Trophoblast cell (in vitro differentiated cells and primary cell): ENCODE data around the gene ATP5PB.

ENCODE experiments used
- DNase-seq, 2 donors: peaks; one replicate each; pipeline ENCODE4 v3.0.0-alpha.2; 2016
- H2AFZ ChIP-seq: 2 replicates; pipeline ENCODE4 v1.6.1; 2013; ENCODE audit warnings: low read length, moderate library complexity, mild to moderate bottlenecking; ENCODE audit not compliant: insufficient read depth, poor library complexity
- H2AK5ac ChIP-seq: 2 replicates; pipeline ENCODE4 v1.6.1; 2013; ENCODE audit warnings: mild to moderate bottlenecking, low read length
- H2BK120ac ChIP-seq: 2 replicates; pipeline ENCODE4 v1.6.1; 2013; ENCODE audit warnings: low read length, mild to moderate bottlenecking, moderate library complexity; ENCODE audit not compliant: insufficient read depth, poor library complexity
- H2BK12ac ChIP-seq: 2 replicates; pipeline ENCODE4 v1.6.1; 2013; ENCODE audit warnings: mild to moderate bottlenecking, low read length, moderate library complexity
- H2BK5ac ChIP-seq: 2 replicates; pipeline ENCODE4 v1.6.1; 2013; ENCODE audit warnings: low read length, low read depth, moderate library complexity, mild to moderate bottlenecking; ENCODE audit not compliant: poor library complexity
- H3K14ac ChIP-seq: 2 replicates; pipeline ENCODE4 v1.6.1; 2013; ENCODE audit warnings: mild to moderate bottlenecking, low read length
- H3K18ac ChIP-seq: 2 replicates; pipeline ENCODE4 v1.6.1; 2013; ENCODE audit warnings: mild to moderate bottlenecking, low read length
- H3K23ac ChIP-seq: 2 replicates; pipeline ENCODE4 v1.6.1; 2013; ENCODE audit warnings: low read length
- H3K27ac ChIP-seq: 2 replicates; pipeline ENCODE4 v1.5.1; 2013; ENCODE audit warnings: low read depth, mild to moderate bottlenecking, inconsistent platforms, low read length, moderate library complexity
- H3K27me3 ChIP-seq: 2 replicates; pipeline ENCODE4 v1.6.1; 2013; ENCODE audit warnings: inconsistent platforms, mild to moderate bottlenecking, low read length, moderate library complexity; ENCODE audit not compliant: insufficient read depth
- H3K36me3 ChIP-seq, 2 experiments: 1 replicate in 1 of 2; 2 replicates in 1 of 2; pipeline ENCODE4 v1.6.1; 2013; ENCODE audit warnings: low read length in 2 of 2, mild to moderate bottlenecking in 2 of 2, moderate library complexity in 1 of 2; ENCODE audit not compliant: insufficient read depth in 2 of 2, control insufficient read depth in 1 of 2
- H3K4ac ChIP-seq: 2 replicates; pipeline ENCODE4 v1.6.1; 2013; ENCODE audit warnings: low read depth, mild to moderate bottlenecking, low read length, moderate library complexity
- H3K4me1 ChIP-seq, 2 experiments: 1 replicate in 1 of 2; 2 replicates in 1 of 2; pipeline ENCODE4 v1.6.1; 2013; ENCODE audit warnings: low read length in 2 of 2, mild to moderate bottlenecking in 2 of 2, moderate library complexity in 1 of 2; ENCODE audit not compliant: insufficient read depth in 2 of 2, control insufficient read depth in 1 of 2
- H3K4me2 ChIP-seq: 2 replicates; pipeline ENCODE4 v1.6.1; 2013; ENCODE audit warnings: inconsistent platforms, mild to moderate bottlenecking, low read length, moderate library complexity
- H3K4me3 ChIP-seq: 2 replicates; pipeline ENCODE4 v1.5.1; 2013; ENCODE audit warnings: mild to moderate bottlenecking, low read depth, low read length, inconsistent platforms
- H3K79me1 ChIP-seq: one replicate; pipeline ENCODE4 v1.6.1; 2013; ENCODE audit warnings: low read length
- H3K79me2 ChIP-seq: 2 replicates; pipeline ENCODE4 v1.6.1; 2013; ENCODE audit warnings: low read length, mild to moderate bottlenecking; ENCODE audit not compliant: control insufficient read depth, insufficient read depth, poor library complexity
- H3K9ac ChIP-seq: 2 replicates; pipeline ENCODE4 v1.6.1; 2013; ENCODE audit warnings: mild to moderate bottlenecking, low read length
- H3K9me3 ChIP-seq: 2 replicates; pipeline ENCODE4 v1.6.1; 2013; ENCODE audit warnings: low read depth, mild to moderate bottlenecking, control low read depth, inconsistent platforms, low read length; ENCODE audit not compliant: insufficient read depth
- H4K12ac ChIP-seq: 2 replicates; pipeline ENCODE4 v1.6.1; 2013; ENCODE audit warnings: low read depth, mild to moderate bottlenecking, low read length, moderate library complexity
- H4K8ac ChIP-seq: 2 replicates; pipeline ENCODE4 v1.6.1; 2013; ENCODE audit warnings: low read depth, mild to moderate bottlenecking, low read length, moderate library complexity
- H4K91ac ChIP-seq: one replicate; pipeline ENCODE4 v1.6.1; 2013; ENCODE audit warnings: low read depth, mild to moderate bottlenecking, low read length, moderate library complexity
- WGBS: extraction: QIAGEN DNeasy Blood & Tissue Kit; methylation state at CpG from one replicate; pipeline ENCODE4 v1.1.7; 2013; ENCODE audit warnings: missing lambda C conversion rate; ENCODE audit not compliant: insufficient read length, insufficient coverage; ENCODE audit errors: extremely low coverage; 5-methylcytosine and 5-hydroxymethylcytosine counted together

The ATP5PB gene

DNA sequence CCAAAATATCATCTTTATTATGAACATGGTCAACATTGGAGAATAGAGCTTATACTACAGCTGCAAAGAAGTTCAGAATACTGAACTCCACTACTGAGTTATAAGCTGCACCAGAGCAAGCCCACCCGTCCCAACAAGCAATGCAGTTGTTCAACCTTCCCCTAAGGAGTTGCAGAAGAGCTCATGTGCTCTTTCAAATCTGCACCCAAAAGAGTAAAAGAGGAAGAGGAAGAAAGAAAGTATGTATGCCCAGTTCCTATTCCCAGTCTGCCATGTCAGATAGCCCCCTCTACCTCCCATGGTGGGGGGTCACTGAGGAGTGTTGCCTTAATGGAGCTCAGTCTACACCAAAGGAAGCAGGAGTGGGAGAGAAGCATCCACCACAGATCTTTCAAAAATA lies 31.4 kb downstream of the ATP5PB start:
- no peak overlapping the region for H3K18ac ChIP-seq
- H4K12ac ChIP-seq: no peak overlapping the region
- DNase-seq: no peak
- no peak overlapping the region for H2BK5ac ChIP-seq
- no peaks in the 10 kb centered on the region for H3K79me2 ChIP-seq
- H3K23ac ChIP-seq: no peak overlapping the region
- no peak overlapping the region for H2BK120ac ChIP-seq
- H3K4me3 ChIP-seq: no peak overlapping the region
- no peak overlapping the region for H3K4ac ChIP-seq
- WGBS: no CpG with 5 or more reads among the region's 1 CpG
- H3K27me3 ChIP-seq: no peaks in the 10 kb centered on the region
- H3K9ac ChIP-seq: no peak overlapping the region
- H3K14ac ChIP-seq: no peak overlapping the region
- no peak overlapping the region for H4K8ac ChIP-seq
- H3K9me3 ChIP-seq: no peaks in the 10 kb centered on the region
- H3K27ac ChIP-seq: no peak overlapping the region
- H3K36me3 ChIP-seq: no peaks in the 10 kb centered on the region
- H3K4me1 ChIP-seq: peaks cover 0 to 3% of the 10 kb centered on the region in 2 experiments
- H4K91ac ChIP-seq: no peak overlapping the region
- no peak overlapping the region for H3K4me2 ChIP-seq
- H3K79me1 ChIP-seq: no peaks in the 10 kb centered on the region
- H2AK5ac ChIP-seq: no peak overlapping the region
- H2AFZ ChIP-seq: no peak overlapping the region
- no peak overlapping the region for H2BK12ac ChIP-seq

DNA sequence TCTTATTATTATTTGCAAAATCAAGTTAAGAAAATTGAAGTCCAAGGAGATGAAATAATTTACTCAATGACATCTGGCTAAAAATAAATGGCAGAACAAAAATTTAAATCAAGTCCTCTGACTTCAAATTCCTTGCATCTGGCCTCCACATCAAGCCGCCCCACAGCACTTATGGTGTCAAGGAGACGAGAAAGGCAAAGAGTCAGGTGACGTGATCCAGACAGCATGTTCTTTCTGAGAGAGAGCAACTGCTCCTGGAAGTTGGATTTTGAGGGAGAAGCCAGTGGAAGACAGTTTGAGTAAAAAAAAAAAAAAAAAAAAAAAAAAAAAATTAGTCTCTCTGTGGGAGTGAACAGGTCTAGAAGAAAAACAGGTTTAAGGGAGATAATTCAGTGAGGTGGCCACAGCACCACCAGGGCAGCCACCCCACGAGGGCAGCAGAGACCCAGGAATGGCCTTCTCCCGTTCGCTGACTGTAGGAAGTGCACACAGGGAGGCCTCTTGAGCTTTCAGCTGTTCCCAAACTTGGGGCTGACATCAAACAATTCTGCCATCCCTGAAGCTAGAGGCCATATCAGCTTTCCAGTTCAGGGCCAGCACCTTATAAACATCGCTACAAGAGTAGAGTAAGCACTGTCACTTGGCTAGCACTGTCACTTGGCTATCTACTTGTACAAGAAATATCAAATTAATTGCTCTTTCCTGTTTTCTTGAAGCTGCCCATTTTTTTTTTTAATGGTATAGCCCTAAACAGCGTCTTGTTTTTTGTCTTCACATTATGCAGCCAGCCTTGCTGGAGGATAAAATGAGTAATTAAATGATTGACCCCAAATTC lies 32.3 kb downstream of the ATP5PB start:
- H3K9ac ChIP-seq: no peak overlapping the region
- WGBS: no CpG with 5 or more reads among the region's 8 CpGs
- no peak overlapping the region for H2BK12ac ChIP-seq
- H2BK120ac ChIP-seq: no peak overlapping the region
- H2BK5ac ChIP-seq: no peak overlapping the region
- H3K36me3 ChIP-seq: no peaks in the 10 kb centered on the region
- no peak overlapping the region for H3K4ac ChIP-seq
- no peak overlapping the region for H2AK5ac ChIP-seq
- H3K27me3 ChIP-seq: no peaks in the 10 kb centered on the region
- DNase-seq: peak; percentile 27 to 57
- H3K14ac ChIP-seq: no peak overlapping the region
- no peak overlapping the region for H3K4me2 ChIP-seq
- H3K79me2 ChIP-seq: no peaks in the 10 kb centered on the region
- H3K9me3 ChIP-seq: no peaks in the 10 kb centered on the region
- no peak overlapping the region for H4K91ac ChIP-seq
- no peak overlapping the region for H4K12ac ChIP-seq
- no peaks in the 10 kb centered on the region for H3K4me1 ChIP-seq
- H3K79me1 ChIP-seq: no peaks in the 10 kb centered on the region
- no peak overlapping the region for H3K4me3 ChIP-seq
- H4K8ac ChIP-seq: no peak overlapping the region
- H3K27ac ChIP-seq: no peak overlapping the region
- H2AFZ ChIP-seq: no peak overlapping the region
- no peak overlapping the region for H3K23ac ChIP-seq
- no peak overlapping the region for H3K18ac ChIP-seq

DNA sequence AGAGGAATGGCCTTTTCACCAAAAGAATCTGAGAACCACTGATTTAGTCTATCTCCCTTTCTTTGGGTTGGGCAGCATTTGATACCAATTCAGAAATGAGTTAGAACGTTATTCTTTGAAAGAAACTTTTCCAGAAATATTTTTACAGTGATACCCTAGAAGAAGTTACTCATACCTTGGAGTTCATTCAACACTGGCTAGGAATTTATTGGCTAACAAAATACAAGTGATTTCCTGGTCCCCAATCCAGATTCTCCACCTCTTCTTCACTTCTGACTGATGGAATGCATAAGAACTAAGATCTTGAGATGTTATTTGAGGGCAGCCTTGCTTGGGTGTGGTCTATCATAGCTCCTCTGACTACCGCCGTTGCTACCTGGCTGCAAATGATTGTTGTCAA lies 33.9 kb downstream of the ATP5PB start:
- Histone ChIP-seq H3K27me3 (no peaks in the 10 kb centered on the region), H2AK5ac (no peak overlapping the region), H3K36me3 (no peaks in the 10 kb centered on the region), H3K9ac (no peak overlapping the region), H2BK12ac (no peak overlapping the region), H4K8ac (no peak overlapping the region), H3K4me2 (no peak overlapping the region), H3K4me1 (no peaks in the 10 kb centered on the region), H2BK5ac (no peak overlapping the region), H2BK120ac (no peak overlapping the region), H4K12ac (no peak overlapping the region), H3K14ac (no peak overlapping the region), H4K91ac (no peak overlapping the region), H3K79me1 (no peaks in the 10 kb centered on the region), H2AFZ (no peak overlapping the region), H3K23ac (no peak overlapping the region), H3K9me3 (no peaks in the 10 kb centered on the region), H3K18ac (no peak overlapping the region), H3K4me3 (no peak overlapping the region), H3K27ac (no peak overlapping the region), H3K79me2 (no peaks in the 10 kb centered on the region), H3K4ac (no peak overlapping the region)
- no peak for DNase-seq
- WGBS: no CpG with 5 or more reads among the region's 3 CpGs

DNA sequence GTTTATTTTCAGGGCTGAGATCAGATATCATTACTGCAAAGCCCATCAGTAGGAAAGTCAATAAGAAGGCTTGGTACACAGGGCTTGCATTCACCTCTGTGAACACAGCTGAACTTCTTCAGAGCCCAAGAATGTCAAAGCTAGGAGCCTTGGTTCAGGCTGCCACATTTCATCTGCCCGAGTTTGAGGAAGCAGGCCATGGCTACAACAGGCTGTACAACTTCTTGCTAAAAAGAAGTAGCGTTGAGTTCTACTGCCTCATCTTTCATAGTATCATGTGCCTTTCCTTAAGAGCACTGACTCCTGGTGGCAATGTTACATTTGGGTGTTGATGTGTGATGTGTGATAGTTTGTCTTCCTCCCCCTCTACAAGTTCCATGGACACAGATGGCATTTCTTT lies 34.6 kb downstream of the ATP5PB start:
- Histone ChIP-seq H3K4me2 (no peak overlapping the region), H4K91ac (no peak overlapping the region), H3K27me3 (no peaks in the 10 kb centered on the region), H3K14ac (no peak overlapping the region), H2BK5ac (no peak overlapping the region), H3K4ac (no peak overlapping the region), H3K23ac (no peak overlapping the region), H3K79me1 (no peaks in the 10 kb centered on the region), H2BK12ac (no peak overlapping the region), H3K9me3 (no peaks in the 10 kb centered on the region), H3K18ac (no peak overlapping the region), H4K12ac (no peak overlapping the region), H3K79me2 (no peaks in the 10 kb centered on the region), H3K9ac (no peak overlapping the region), H2BK120ac (no peak overlapping the region), H2AK5ac (no peak overlapping the region), H3K27ac (no peak overlapping the region), H2AFZ (no peak overlapping the region), H4K8ac (no peak overlapping the region), H3K4me1 (no peaks in the 10 kb centered on the region), H3K36me3 (no peaks in the 10 kb centered on the region), H3K4me3 (no peak overlapping the region)
- DNase-seq: no peak
- no CpG with 5 or more reads among the region's 2 CpGs for WGBS
